Measurements from ENCODE around the gene COL28A1.

DNA sequence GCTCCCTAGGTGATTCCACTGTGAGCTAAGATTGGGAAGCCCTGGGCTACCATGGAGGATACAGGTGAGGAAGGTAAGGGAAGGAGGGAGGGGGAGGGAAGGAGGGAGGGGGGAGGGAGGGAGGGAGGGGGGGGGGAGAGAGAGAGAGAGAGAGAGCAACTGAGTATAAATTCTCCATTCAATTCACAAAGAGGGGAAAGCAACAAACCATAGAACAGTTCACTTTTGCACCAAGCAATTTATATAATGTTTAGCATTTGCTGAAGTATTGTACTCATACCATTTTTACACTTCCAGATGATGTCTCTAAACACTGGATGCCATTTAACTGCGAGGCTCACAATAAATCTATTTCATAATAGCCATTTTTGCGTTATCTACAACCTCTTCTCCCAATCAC, 118.3 kb downstream of the COL28A1 start:
- TF ChIP-seq, protein P1, sequence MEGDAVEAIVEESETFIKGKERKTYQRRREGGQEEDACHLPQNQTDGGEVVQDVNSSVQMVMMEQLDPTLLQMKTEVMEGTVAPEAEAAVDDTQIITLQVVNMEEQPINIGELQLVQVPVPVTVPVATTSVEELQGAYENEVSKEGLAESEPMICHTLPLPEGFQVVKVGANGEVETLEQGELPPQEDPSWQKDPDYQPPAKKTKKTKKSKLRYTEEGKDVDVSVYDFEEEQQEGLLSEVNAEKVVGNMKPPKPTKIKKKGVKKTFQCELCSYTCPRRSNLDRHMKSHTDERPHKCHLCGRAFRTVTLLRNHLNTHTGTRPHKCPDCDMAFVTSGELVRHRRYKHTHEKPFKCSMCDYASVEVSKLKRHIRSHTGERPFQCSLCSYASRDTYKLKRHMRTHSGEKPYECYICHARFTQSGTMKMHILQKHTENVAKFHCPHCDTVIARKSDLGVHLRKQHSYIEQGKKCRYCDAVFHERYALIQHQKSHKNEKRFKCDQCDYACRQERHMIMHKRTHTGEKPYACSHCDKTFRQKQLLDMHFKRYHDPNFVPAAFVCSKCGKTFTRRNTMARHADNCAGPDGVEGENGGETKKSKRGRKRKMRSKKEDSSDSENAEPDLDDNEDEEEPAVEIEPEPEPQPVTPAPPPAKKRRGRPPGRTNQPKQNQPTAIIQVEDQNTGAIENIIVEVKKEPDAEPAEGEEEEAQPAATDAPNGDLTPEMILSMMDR (conservative IDR thresholded peaks at IDR 0.05; ENCODE audit: low read depth, low read length), result no peak
- TF ChIP-seq EZH2 (IDR thresholded peaks at IDR 0.05; ENCODE audit: low read length, unreplicated experiment), result no peak
